ENCODE data around the gene EPM2AIP1.

DNA sequence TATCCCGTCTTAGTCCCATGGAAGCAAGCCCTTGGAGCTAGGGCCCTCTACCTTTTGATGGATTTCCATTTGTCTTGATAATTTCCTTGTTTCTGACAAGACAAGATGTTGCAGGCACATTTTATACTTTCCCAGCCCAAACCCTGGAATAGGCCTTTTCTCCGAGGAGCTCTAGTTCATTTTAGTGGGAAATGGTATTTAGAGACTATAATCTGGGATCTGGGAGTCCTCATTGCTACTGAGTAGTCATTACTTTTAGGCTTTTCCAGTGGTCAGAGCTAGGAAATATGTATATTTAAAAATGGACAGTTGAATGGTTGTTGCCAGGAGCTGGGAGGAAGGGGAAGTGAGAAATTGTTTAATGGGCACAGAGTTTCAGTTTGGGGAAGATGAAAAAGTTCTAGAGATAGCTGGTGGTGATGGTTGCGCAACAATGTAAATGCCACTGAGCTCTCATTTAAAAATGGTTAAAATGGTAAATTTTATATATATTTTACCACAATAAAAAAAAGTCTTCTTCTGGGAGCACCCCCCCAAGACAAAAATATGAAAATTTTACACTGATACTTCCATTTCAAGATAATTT is 32.0 kb upstream of the EPM2AIP1 start:
- TF ChIP-seq, protein P1, sequence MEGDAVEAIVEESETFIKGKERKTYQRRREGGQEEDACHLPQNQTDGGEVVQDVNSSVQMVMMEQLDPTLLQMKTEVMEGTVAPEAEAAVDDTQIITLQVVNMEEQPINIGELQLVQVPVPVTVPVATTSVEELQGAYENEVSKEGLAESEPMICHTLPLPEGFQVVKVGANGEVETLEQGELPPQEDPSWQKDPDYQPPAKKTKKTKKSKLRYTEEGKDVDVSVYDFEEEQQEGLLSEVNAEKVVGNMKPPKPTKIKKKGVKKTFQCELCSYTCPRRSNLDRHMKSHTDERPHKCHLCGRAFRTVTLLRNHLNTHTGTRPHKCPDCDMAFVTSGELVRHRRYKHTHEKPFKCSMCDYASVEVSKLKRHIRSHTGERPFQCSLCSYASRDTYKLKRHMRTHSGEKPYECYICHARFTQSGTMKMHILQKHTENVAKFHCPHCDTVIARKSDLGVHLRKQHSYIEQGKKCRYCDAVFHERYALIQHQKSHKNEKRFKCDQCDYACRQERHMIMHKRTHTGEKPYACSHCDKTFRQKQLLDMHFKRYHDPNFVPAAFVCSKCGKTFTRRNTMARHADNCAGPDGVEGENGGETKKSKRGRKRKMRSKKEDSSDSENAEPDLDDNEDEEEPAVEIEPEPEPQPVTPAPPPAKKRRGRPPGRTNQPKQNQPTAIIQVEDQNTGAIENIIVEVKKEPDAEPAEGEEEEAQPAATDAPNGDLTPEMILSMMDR (IDR thresholded peaks at IDR 0.05; ENCODE audit: extremely low read depth in 1 of 2, insufficient read depth in 1 of 2, low read depth in 1 of 2, low read length in 2 of 2): no peak
- TF ChIP-seq, protein P2, sequence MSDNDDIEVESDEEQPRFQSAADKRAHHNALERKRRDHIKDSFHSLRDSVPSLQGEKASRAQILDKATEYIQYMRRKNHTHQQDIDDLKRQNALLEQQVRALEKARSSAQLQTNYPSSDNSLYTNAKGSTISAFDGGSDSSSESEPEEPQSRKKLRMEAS (IDR thresholded peaks at IDR 0.05; ENCODE audit: insufficient read depth, insufficient read length): no peak
- no peak for TF ChIP-seq MYC (IDR thresholded peaks at IDR 0.05; ENCODE audit: low read depth, low read length)
